SK-N-SH (cell line): Measurements from ENCODE around the gene WDR7. TPM values are rescaled to one million over a fixed set of nuclear protein-coding genes. Genes with fewer than 3 reads are reported as not detected.

ENCODE experiments used
- CTCF ChIA-PET: fragments of 300-600, 350-600 bp; formaldehyde crosslinking; extraction: SDS; loops from one replicate; lab custom pipeline; 2021; lab: Yijun Ruan, JAX
- POLR2A ChIA-PET: fragments of 350-600 bp; sonication (Branson Sonifier 250); formaldehyde crosslinking; extraction: SDS; loops from one replicate; lab custom pipeline; 2020; ENCODE audit warnings: antibody characterized with exemption, inconsistent platforms; lab: Yijun Ruan, JAX
- DNase-seq: peaks from one replicate; pipeline ENCODE4 v3.0.0; 2012
- H2AFZ ChIP-seq: fragments of 200-600 bp; sonication (generic); 2 replicates; pipeline ENCODE4 v1.8.1; 2016; ENCODE audit warnings: antibody characterized with exemption, mild to moderate bottlenecking, low read depth
- H3F3A ChIP-seq: fragments of 200-600 bp; sonication (generic); replicated peaks from 2 replicates; pipeline ENCODE3; 2016; ENCODE audit warnings: antibody characterized with exemption, mild to moderate bottlenecking; ENCODE audit not compliant: insufficient read depth
- H3K27ac ChIP-seq, 2 experiments: fragments of 200-500 bp in 1 of 2; fragments of 200-600 bp in 1 of 2; sonication (Bioruptor generic) in 1 of 2; sonication (generic), shearing (Covaris generic) in 1 of 2; 2 replicates each; pipeline versions ENCODE4 v1.5.1 to v1.6.1; 2014 to 2016; ENCODE audit warnings: low read depth in 2 of 2, inconsistent platforms in 1 of 2, low read length in 1 of 2, mild to moderate bottlenecking in 1 of 2, mixed read lengths in 1 of 2
- H3K27me3 ChIP-seq: fragments of 200-600 bp; sonication (generic), shearing (Covaris generic); 2 replicates; pipeline ENCODE4 v1.6.1; 2016; ENCODE audit warnings: mixed run types; ENCODE audit not compliant: insufficient read depth
- H3K36me3 ChIP-seq, 2 experiments: fragments of 200-500 bp in 1 of 2; fragments of 200-600 bp in 1 of 2; sonication (Bioruptor generic) in 1 of 2; sonication (generic) in 1 of 2; replicated peaks in 1 of 2; 2 replicates each; pipeline versions ENCODE3 to v1.5.1; 2014 to 2016; ENCODE audit warnings: low read length in 1 of 2, mild to moderate bottlenecking in 1 of 2; ENCODE audit not compliant: insufficient read depth in 2 of 2, control insufficient read depth in 1 of 2
- H3K4me1 ChIP-seq, 2 experiments: fragments of 200-500 bp in 1 of 2; fragments of 200-600 bp in 1 of 2; sonication (Bioruptor generic) in 1 of 2; sonication (generic), shearing (Covaris generic) in 1 of 2; 2 replicates each; pipeline versions ENCODE4 v1.5.1 to v1.6.1; 2014 to 2016; ENCODE audit warnings: low read depth in 1 of 2, low read length in 1 of 2, mixed run types in 1 of 2; ENCODE audit not compliant: insufficient read depth in 2 of 2, control insufficient read depth in 1 of 2
- H3K4me2 ChIP-seq: fragments of 200-600 bp; sonication (generic), shearing (Covaris generic); 2 replicates; pipeline ENCODE4 v1.6.1; 2017; ENCODE audit warnings: mixed run types
- H3K4me3 ChIP-seq, 2 experiments: fragments of 200-500 bp in 1 of 2; fragments of 200-600 bp in 1 of 2; sonication (Bioruptor generic) in 1 of 2; sonication (generic), shearing (Covaris generic) in 1 of 2; 2 replicates each; pipeline versions ENCODE4 v1.5.1 to v1.8.1; 2014 to 2016; ENCODE audit warnings: low read depth in 2 of 2, inconsistent platforms in 1 of 2, low read length in 1 of 2, mild to moderate bottlenecking in 1 of 2, mixed read lengths in 1 of 2, moderate library complexity in 1 of 2
- H3K79me2 ChIP-seq: fragments of 200-600 bp; sonication (generic); 2 replicates; pipeline ENCODE4 v1.8.1; 2017; ENCODE audit warnings: mild to moderate bottlenecking; ENCODE audit not compliant: insufficient read depth
- H3K9ac ChIP-seq: fragments of 200-600 bp; sonication (generic); 2 replicates; pipeline ENCODE4 v1.6.1; 2017; ENCODE audit warnings: mixed run types
- H3K9me2 ChIP-seq: fragments of 200-600 bp; sonication (generic); 2 replicates; pipeline ENCODE4 v1.6.1; 2017; ENCODE audit warnings: mixed run types
- H3K9me3 ChIP-seq: fragments of 200-600 bp; sonication (generic); 2 replicates; pipeline ENCODE4 v1.6.1; 2017; ENCODE audit warnings: mixed run types, mild to moderate bottlenecking, moderate library complexity
- H4K20me1 ChIP-seq: fragments of 200-600 bp; sonication (generic); 2 replicates; pipeline ENCODE4 v1.6.1; 2017; ENCODE audit warnings: mild to moderate bottlenecking, mixed run types; ENCODE audit not compliant: insufficient read depth
- CHD2 ChIP-seq: fragments of 150-350 bp; IDR thresholded peaks from 2 replicates; pipeline ENCODE4 v1.6.1; 2018; ENCODE audit warnings: low read length; ENCODE audit not compliant: partially characterized antibody
- CTCF ChIP-seq: fragments of 200-600 bp; sonication (generic); IDR thresholded peaks from 2 replicates; pipeline ENCODE4 v1.6.1; 2017; ENCODE audit warnings: antibody characterized with exemption, mild to moderate bottlenecking, moderate library complexity
- ELF1 ChIP-seq: IDR thresholded peaks from 2 replicates; pipeline ENCODE4 v1.4.0; 2012
- EZH2phosphoT487 ChIP-seq: fragments of 200-600 bp; sonication (generic); IDR thresholded peaks from 2 replicates; pipeline ENCODE4 v1.6.1; 2017; ENCODE audit warnings: low read depth, mixed run types, mild to moderate bottlenecking, antibody characterized with exemption, moderate library complexity, borderline replicate concordance
- GABPA ChIP-seq: IDR thresholded peaks from 2 replicates; pipeline ENCODE4 v1.4.0; 2012; ENCODE audit warnings: low read depth, mild to moderate bottlenecking
- GATA2 ChIP-seq: sonication (generic); formaldehyde crosslinking; IDR thresholded peaks from 2 replicates; pipeline ENCODE4 v1.5.0; 2020; ENCODE audit warnings: mild to moderate bottlenecking, missing genetic modification reagents
- IRF3 ChIP-seq: fragments of 150-350 bp; IDR thresholded peaks from 2 replicates; pipeline ENCODE4 v1.6.1; 2016; ENCODE audit warnings: mild to moderate bottlenecking, low read depth, low read length
- MEF2A ChIP-seq: IDR thresholded peaks from 2 replicates; pipeline ENCODE4 v1.4.0; 2012; ENCODE audit warnings: low read depth, borderline replicate concordance
- NRF1 ChIP-seq: IDR thresholded peaks from 2 replicates; pipeline ENCODE4 v1.6.1; 2012; ENCODE audit warnings: low read depth, mild to moderate bottlenecking, low read length
- PBX3 ChIP-seq: IDR thresholded peaks from 2 replicates; pipeline ENCODE4; 2012
- REST ChIP-seq: IDR thresholded peaks from 2 replicates; pipeline ENCODE4 v1.6.1; 2012; ENCODE audit warnings: mild to moderate bottlenecking, low read depth, low read length, moderate library complexity
- SIN3A ChIP-seq: IDR thresholded peaks from 2 replicates; pipeline ENCODE4 v1.6.1; 2012; ENCODE audit warnings: low read depth, mild to moderate bottlenecking, low read length, moderate library complexity, borderline replicate concordance
- SMC3 ChIP-seq: IDR thresholded peaks from 2 replicates; pipeline ENCODE4 v1.6.1; 2012; ENCODE audit warnings: low read depth, low read length, improper control_type of control experiment
- TAF1 ChIP-seq: IDR thresholded peaks from 2 replicates; pipeline ENCODE4 v1.6.1; 2012; ENCODE audit warnings: low read depth, mild to moderate bottlenecking, low read length, moderate library complexity, borderline replicate concordance
- TCF12 ChIP-seq: IDR thresholded peaks from 2 replicates; pipeline ENCODE4 v1.4.0; 2012
- USF1 ChIP-seq: IDR thresholded peaks from 2 replicates; pipeline ENCODE4 v1.4.0; 2012; ENCODE audit warnings: low read depth, borderline replicate concordance
- YY1 ChIP-seq: IDR thresholded peaks from 2 replicates; pipeline ENCODE4 v1.4.0; 2012; ENCODE audit warnings: low read depth, mild to moderate bottlenecking
- WGBS: methylation state at CpG from one replicate; pipeline ENCODE4 v1.1.6; 2017; ENCODE audit warnings: low lambda C conversion rate; 5-methylcytosine and 5-hydroxymethylcytosine counted together
- polyA plus RNA-seq, 3 experiments: library from polyadenylated mRNA; depleted of rRNA; stranded (reverse); fragments of >200 nt; gene quantifications; 2 replicates each; pipeline ENCODE4 v1.2.3, GENCODE V29; 2012

WDR7 gene
- polyA plus RNA-seq, 1 of the 3 experiments (the other 2 are of a cell fraction) = 4.1 TPM

GRCh38 chr18:56910237-56910636 lies 259.1 kb downstream of the WDR7 start (continued):
- TF ChIP-seq REST (no peak), NRF1 (no peak), TCF12 (no peak), CHD2 (no peak), SIN3A (no peak), IRF3 (no peak), TAF1 (no peak)

- Histone ChIP-seq H3K36me3 (no peaks in the 10 kb centered on the region), H3K4me3 (no peak overlapping the region), H3K9me3 (no peaks in the 10 kb centered on the region), H3K9ac (no peak overlapping the region), H3K9me2 (no peaks in the 10 kb centered on the region), H3K4me1 (peaks cover 0 to 2% of the 10 kb centered on the region in 2 experiments; a peak in 2 of 4 replicates), H3K4me2 (no peak overlapping the region), H3K27me3 (no peaks in the 10 kb centered on the region), H3K27ac (no peak overlapping the region), H4K20me1 (no peaks in the 10 kb centered on the region), H3K79me2 (no peaks in the 10 kb centered on the region), H3F3A (no peaks in the 10 kb centered on the region), H2AFZ (no peak overlapping the region)
- 89% methylated on average over 4 of the region's 4 CpGs for WGBS
- no peak for DNase-seq
- ChIA-PET CTCF (interaction anchor here (1.2 kb wide), 2 partner anchors 8 to 41 kb away, joined by 3 to 5 read pairs; no protein-coding TSS in a partner anchor), POLR2A (no interaction called here)
- TF ChIP-seq PBX3 = no peak
- TF ChIP-seq GATA2 (CRISPR knock-in tag) = no peak
- TF ChIP-seq ELF1 = no peak
- no peak for TF ChIP-seq IRF3
- no peak for TF ChIP-seq CTCF
- TF ChIP-seq TCF12 = no peak
- TF ChIP-seq EZH2phosphoT487 = no peak
- TF ChIP-seq MEF2A = no peak
- no peak for TF ChIP-seq SMC3
- no peak for TF ChIP-seq YY1
- TF ChIP-seq GABPA = no peak
- no peak for TF ChIP-seq USF1
- TF ChIP-seq SIN3A = no peak
- no peak for TF ChIP-seq TAF1
- no peak for TF ChIP-seq CHD2
Observed at GRCh38 chr18:56910967-56911366, 259.8 kb downstream of the WDR7 start.
